ENCODE measurements around the gene CASZ1.

CASZ1 gene

GRCh38 chr1:10765734-10766478, 30.5 kb downstream of the CASZ1 start:
- Histone ChIP-seq H3K4me3 (ENCODE audit: low read depth in 1 of 2, low read length in 2 of 2) (peak overlapping the region in 1 of 2 donors; percentile 38), H3K4me1 (ENCODE audit: control insufficient read depth in 1 of 2, insufficient read depth in 2 of 2, low read length in 2 of 2) (peaks cover 65 to 69% of the 10 kb centered on the region in 2 donors), H3K27ac (ENCODE audit: low read depth, low read length) (no peak overlapping the region), H3K9ac (ENCODE audit: low read depth in 1 of 2, low read length in 2 of 2) (peak overlapping the region in 1 of 2 donors; percentile 1), H3K9me3 (ENCODE audit: control insufficient read depth in 1 of 2, low read length in 2 of 2) (no peaks in the 10 kb centered on the region), H3K27me3 (ENCODE audit: control insufficient read depth in 1 of 2, insufficient read depth in 2 of 2, low read length in 2 of 2) (no peaks in the 10 kb centered on the region), H3K36me3 (ENCODE audit: control insufficient read depth in 1 of 2, insufficient read depth in 2 of 2, low read length in 2 of 2) (peaks cover 0 to 3% of the 10 kb centered on the region in 2 donors)

- Histone ChIP-seq H3K27ac (ENCODE audit: low read depth, low read length) (no peak overlapping the region), H3K4me3 (ENCODE audit: low read depth in 1 of 2, low read length in 2 of 2) (peak overlapping the region in 1 of 2 donors; percentile 38), H3K4me1 (ENCODE audit: control insufficient read depth in 1 of 2, insufficient read depth in 2 of 2, low read length in 2 of 2) (peaks cover 71 to 75% of the 10 kb centered on the region in 2 donors), H3K9ac (ENCODE audit: low read depth in 1 of 2, low read length in 2 of 2) (peak overlapping the region in 1 of 2 donors; percentile 1), H3K36me3 (ENCODE audit: control insufficient read depth in 1 of 2, insufficient read depth in 2 of 2, low read length in 2 of 2) (peaks cover 3% of the 10 kb centered on the region in 2 donors), H3K9me3 (ENCODE audit: control insufficient read depth in 1 of 2, low read length in 2 of 2) (no peaks in the 10 kb centered on the region), H3K27me3 (ENCODE audit: control insufficient read depth in 1 of 2, insufficient read depth in 2 of 2, low read length in 2 of 2) (no peaks in the 10 kb centered on the region)
Measured at GRCh38 chr1:10765304-10765703, 31.1 kb downstream of the CASZ1 start.

GRCh38 chr1:10764296-10764798, 32.1 kb downstream of the CASZ1 start:
- Histone ChIP-seq H3K9me3 (ENCODE audit: control insufficient read depth in 1 of 2, low read length in 2 of 2) (no peaks in the 10 kb centered on the region), H3K27ac (ENCODE audit: low read depth, low read length) (no peak overlapping the region), H3K4me3 (ENCODE audit: low read depth in 1 of 2, low read length in 2 of 2) (no peak overlapping the region), H3K27me3 (ENCODE audit: control insufficient read depth in 1 of 2, insufficient read depth in 2 of 2, low read length in 2 of 2) (no peaks in the 10 kb centered on the region), H3K9ac (ENCODE audit: low read depth in 1 of 2, low read length in 2 of 2) (peak overlapping the region in 1 of 2 donors; percentile 6), H3K36me3 (ENCODE audit: control insufficient read depth in 1 of 2, insufficient read depth in 2 of 2, low read length in 2 of 2) (peaks cover 3 to 7% of the 10 kb centered on the region in 2 donors), H3K4me1 (ENCODE audit: control insufficient read depth in 1 of 2, insufficient read depth in 2 of 2, low read length in 2 of 2) (peaks cover 81 to 83% of the 10 kb centered on the region in 2 donors)

GRCh38 chr1:10762875-10763274, 33.6 kb downstream of the CASZ1 start:
- no peaks in the 10 kb centered on the region for H3K27me3 ChIP-seq (ENCODE audit: control insufficient read depth in 1 of 2, insufficient read depth in 2 of 2, low read length in 2 of 2)
- no peaks in the 10 kb centered on the region for H3K9me3 ChIP-seq (ENCODE audit: control insufficient read depth in 1 of 2, low read length in 2 of 2)
- H3K36me3 ChIP-seq (ENCODE audit: control insufficient read depth in 1 of 2, insufficient read depth in 2 of 2, low read length in 2 of 2), result peaks cover 3 to 7% of the 10 kb centered on the region in 2 donors
- H3K27ac ChIP-seq (ENCODE audit: low read depth, low read length), result no peak overlapping the region
- H3K9ac ChIP-seq (ENCODE audit: low read depth in 1 of 2, low read length in 2 of 2), result peak overlapping the region; percentile 34 to 35
- peaks cover 93 to 94% of the 10 kb centered on the region in 2 donors for H3K4me1 ChIP-seq (ENCODE audit: control insufficient read depth in 1 of 2, insufficient read depth in 2 of 2, low read length in 2 of 2)
- no peak overlapping the region for H3K4me3 ChIP-seq (ENCODE audit: low read depth in 1 of 2, low read length in 2 of 2)

GRCh38 chr1:10762153-10762523, 34.3 kb downstream of the CASZ1 start:
- no peaks in the 10 kb centered on the region for H3K9me3 ChIP-seq (ENCODE audit: control insufficient read depth in 1 of 2, low read length in 2 of 2)
- H3K27ac ChIP-seq (ENCODE audit: low read depth, low read length), result peak overlapping the region; percentile 67
- H3K27me3 ChIP-seq (ENCODE audit: control insufficient read depth in 1 of 2, insufficient read depth in 2 of 2, low read length in 2 of 2), result no peaks in the 10 kb centered on the region
- peak overlapping the region; percentile 34 to 35 for H3K9ac ChIP-seq (ENCODE audit: low read depth in 1 of 2, low read length in 2 of 2)
- peaks cover 92 to 95% of the 10 kb centered on the region in 2 donors for H3K4me1 ChIP-seq (ENCODE audit: control insufficient read depth in 1 of 2, insufficient read depth in 2 of 2, low read length in 2 of 2)
- H3K4me3 ChIP-seq (ENCODE audit: low read depth in 1 of 2, low read length in 2 of 2), result no peak overlapping the region
- peaks cover 3 to 7% of the 10 kb centered on the region in 2 donors for H3K36me3 ChIP-seq (ENCODE audit: control insufficient read depth in 1 of 2, insufficient read depth in 2 of 2, low read length in 2 of 2)

- H3K27me3 ChIP-seq (ENCODE audit: control insufficient read depth in 1 of 2, insufficient read depth in 2 of 2, low read length in 2 of 2), result no peaks in the 10 kb centered on the region
- peak overlapping the region; percentile 34 to 35 for H3K9ac ChIP-seq (ENCODE audit: low read depth in 1 of 2, low read length in 2 of 2)
- H3K9me3 ChIP-seq (ENCODE audit: control insufficient read depth in 1 of 2, low read length in 2 of 2), result no peaks in the 10 kb centered on the region
- peak overlapping the region; percentile 67 for H3K27ac ChIP-seq (ENCODE audit: low read depth, low read length)
- H3K36me3 ChIP-seq (ENCODE audit: control insufficient read depth in 1 of 2, insufficient read depth in 2 of 2, low read length in 2 of 2), result peaks cover 6 to 7% of the 10 kb centered on the region in 2 donors
- peak overlapping the region in 1 of 2 donors; percentile 13 for H3K4me3 ChIP-seq (ENCODE audit: low read depth in 1 of 2, low read length in 2 of 2)
- H3K4me1 ChIP-seq (ENCODE audit: control insufficient read depth in 1 of 2, insufficient read depth in 2 of 2, low read length in 2 of 2), result peaks cover 92 to 95% of the 10 kb centered on the region in 2 donors
Measured at GRCh38 chr1:10761503-10762152, 34.8 kb downstream of the CASZ1 start.

- H3K36me3 ChIP-seq (ENCODE audit: control insufficient read depth in 1 of 2, insufficient read depth in 2 of 2, low read length in 2 of 2), result peaks cover 6 to 7% of the 10 kb centered on the region in 2 donors
- H3K4me3 ChIP-seq (ENCODE audit: low read depth in 1 of 2, low read length in 2 of 2), result peak overlapping the region; percentile 28 to 62
- no peaks in the 10 kb centered on the region for H3K9me3 ChIP-seq (ENCODE audit: control insufficient read depth in 1 of 2, low read length in 2 of 2)
- peak overlapping the region; percentile 45 to 68 for H3K9ac ChIP-seq (ENCODE audit: low read depth in 1 of 2, low read length in 2 of 2)
- peak overlapping the region; percentile 88 for H3K27ac ChIP-seq (ENCODE audit: low read depth, low read length)
- H3K4me1 ChIP-seq (ENCODE audit: control insufficient read depth in 1 of 2, insufficient read depth in 2 of 2, low read length in 2 of 2), result peaks cover 91 to 95% of the 10 kb centered on the region in 2 donors
- H3K27me3 ChIP-seq (ENCODE audit: control insufficient read depth in 1 of 2, insufficient read depth in 2 of 2, low read length in 2 of 2), result no peaks in the 10 kb centered on the region
Measured at GRCh38 chr1:10760566-10761502, 35.6 kb downstream of the CASZ1 start.

- H3K9ac ChIP-seq (ENCODE audit: low read depth in 1 of 2, low read length in 2 of 2), result peak overlapping the region; percentile 67 to 72
- H3K27me3 ChIP-seq (ENCODE audit: control insufficient read depth in 1 of 2, insufficient read depth in 2 of 2, low read length in 2 of 2), result no peaks in the 10 kb centered on the region
- peak overlapping the region; percentile 88 for H3K27ac ChIP-seq (ENCODE audit: low read depth, low read length)
- H3K4me3 ChIP-seq (ENCODE audit: low read depth in 1 of 2, low read length in 2 of 2), result peak overlapping the region; percentile 51 to 62
- H3K36me3 ChIP-seq (ENCODE audit: control insufficient read depth in 1 of 2, insufficient read depth in 2 of 2, low read length in 2 of 2), result peaks cover 7 to 10% of the 10 kb centered on the region in 2 donors
- H3K4me1 ChIP-seq (ENCODE audit: control insufficient read depth in 1 of 2, insufficient read depth in 2 of 2, low read length in 2 of 2), result peaks cover 78 to 92% of the 10 kb centered on the region in 2 donors
- no peaks in the 10 kb centered on the region for H3K9me3 ChIP-seq (ENCODE audit: control insufficient read depth in 1 of 2, low read length in 2 of 2)
Measured at GRCh38 chr1:10759413-10760200, 36.8 kb downstream of the CASZ1 start.

GRCh38 chr1:10756842-10757241, 39.6 kb downstream of the CASZ1 start:
- Histone ChIP-seq H3K36me3 (ENCODE audit: control insufficient read depth in 1 of 2, insufficient read depth in 2 of 2, low read length in 2 of 2) (peaks cover 7 to 18% of the 10 kb centered on the region in 2 donors), H3K27me3 (ENCODE audit: control insufficient read depth in 1 of 2, insufficient read depth in 2 of 2, low read length in 2 of 2) (no peaks in the 10 kb centered on the region), H3K27ac (ENCODE audit: low read depth, low read length) (peak overlapping the region; percentile 23), H3K9ac (ENCODE audit: low read depth in 1 of 2, low read length in 2 of 2) (peak overlapping the region; percentile 4 to 12), H3K4me3 (ENCODE audit: low read depth in 1 of 2, low read length in 2 of 2) (no peak overlapping the region), H3K9me3 (ENCODE audit: control insufficient read depth in 1 of 2, low read length in 2 of 2) (no peaks in the 10 kb centered on the region), H3K4me1 (ENCODE audit: control insufficient read depth in 1 of 2, insufficient read depth in 2 of 2, low read length in 2 of 2) (peaks cover 64 to 73% of the 10 kb centered on the region in 2 donors)

Data from duodenal mucosa (tissue), 2 donors.